ENCODE results near the gene AKNA. TPM values are rescaled to one million over a fixed set of nuclear protein-coding genes. Genes with fewer than 3 reads are reported as not detected.
A peak's percentile ranks its signal among the peaks of the same experiment; 100 is the strongest.

AKNA gene
- total RNA-seq, 1 donor from 2014 or later, result 16.0 TPM

GRCh38 chr9:114388357-114388682 lies 538 bp upstream of the AKNA start:
- H3K4me1 ChIP-seq (ENCODE audit: insufficient read depth, low read length), result peaks cover 40% of the 10 kb centered on the region
- H3K36me3 ChIP-seq (ENCODE audit: insufficient read depth, low read length), result no peaks in the 10 kb centered on the region
- H3K27ac ChIP-seq (ENCODE audit: low read depth, low read length), result no peak overlapping the region
- H3K4me2 ChIP-seq (ENCODE audit: low read length), result peak overlapping the region; percentile 98
- H3K9ac ChIP-seq (ENCODE audit: low read length), result peak overlapping the region; percentile 76
- peaks cover 18% of the 10 kb centered on the region for H3K79me2 ChIP-seq (ENCODE audit: insufficient read depth, low read length)
- H3K36me3 Mint-ChIP-seq (ENCODE audit: low read depth, unreplicated experiment), result no peaks in the 10 kb centered on the region
- H3K4me1 Mint-ChIP-seq (ENCODE audit: low read depth, unreplicated experiment), result peaks cover 34% of the 10 kb centered on the region
- H3K27ac Mint-ChIP-seq (ENCODE audit: unreplicated experiment), result no peak overlapping the region
- no peak for TF ChIP-seq EZH2 (IDR thresholded peaks at IDR 0.05; ENCODE audit: insufficient read depth, low read length)
- FAIRE-seq (no peak), DNase-seq (ENCODE audit: low read depth) (no peak)
- no peak overlapping the region for H3K4me3 ChIP-seq (ENCODE audit: insufficient read depth, low read depth, low read length)
- no peaks in the 10 kb centered on the region for H3K9me3 ChIP-seq (ENCODE audit: insufficient read depth, low read depth, low read length)
- peak overlapping the region; percentile 86 for H2AFZ ChIP-seq (ENCODE audit: low read depth, low read length)
- H3K9me3 Mint-ChIP-seq (ENCODE audit: unreplicated experiment), result no peaks in the 10 kb centered on the region
- H3K27me3 Mint-ChIP-seq (ENCODE audit: low read depth, unreplicated experiment), result no peaks in the 10 kb centered on the region
- H3K27me3 ChIP-seq (ENCODE audit: insufficient read depth, low read length), result no peaks in the 10 kb centered on the region
- H3K4me3 Mint-ChIP-seq (ENCODE audit: unreplicated experiment), result peak overlapping the region; percentile 84
- H4K20me1 ChIP-seq (ENCODE audit: insufficient read depth, low read length), result no peaks in the 10 kb centered on the region

GRCh38 chr9:114386886-114387679 lies 699 bp downstream of the AKNA start:
- H3K27ac Mint-ChIP-seq (ENCODE audit: unreplicated experiment), result peak overlapping the region; percentile 22
- H3K27me3 Mint-ChIP-seq (ENCODE audit: low read depth, unreplicated experiment), result no peaks in the 10 kb centered on the region
- no peak for FAIRE-seq
- H3K36me3 Mint-ChIP-seq (ENCODE audit: low read depth, unreplicated experiment), result no peaks in the 10 kb centered on the region
- TF ChIP-seq CTCF (IDR thresholded peaks at IDR 0.05; ENCODE audit: insufficient read depth, low read depth, low read length) (no peak), EZH2 (IDR thresholded peaks at IDR 0.05; ENCODE audit: insufficient read depth, low read length) (no peak)
- H3K9ac ChIP-seq (ENCODE audit: low read length), result peak overlapping the region; percentile 76
- no peak for DNase-seq (ENCODE audit: low read depth)
- H3K4me2 ChIP-seq (ENCODE audit: low read length), result peak overlapping the region; percentile 98
- no peaks in the 10 kb centered on the region for H3K27me3 ChIP-seq (ENCODE audit: insufficient read depth, low read length)
- H3K9me3 Mint-ChIP-seq (ENCODE audit: unreplicated experiment), result no peaks in the 10 kb centered on the region
- no peaks in the 10 kb centered on the region for H4K20me1 ChIP-seq (ENCODE audit: insufficient read depth, low read length)
- no peaks in the 10 kb centered on the region for H3K9me3 ChIP-seq (ENCODE audit: insufficient read depth, low read depth, low read length)
- peak overlapping the region; percentile 61 for H3K4me3 ChIP-seq (ENCODE audit: insufficient read depth, low read depth, low read length)
- peak overlapping the region; percentile 60 for H3K27ac ChIP-seq (ENCODE audit: low read depth, low read length)
- peaks cover 42% of the 10 kb centered on the region for H3K4me1 ChIP-seq (ENCODE audit: insufficient read depth, low read length)
- H3K79me2 ChIP-seq (ENCODE audit: insufficient read depth, low read length), result peaks cover 20% of the 10 kb centered on the region
- H3K4me3 Mint-ChIP-seq (ENCODE audit: unreplicated experiment), result peak overlapping the region; percentile 84
- peak overlapping the region; percentile 86 for H2AFZ ChIP-seq (ENCODE audit: low read depth, low read length)
- peaks cover 43% of the 10 kb centered on the region for H3K4me1 Mint-ChIP-seq (ENCODE audit: low read depth, unreplicated experiment)
- no peaks in the 10 kb centered on the region for H3K36me3 ChIP-seq (ENCODE audit: insufficient read depth, low read length)

GRCh38 chr9:114386361-114386885 lies 1.4 kb downstream of the AKNA start:
- Histone ChIP-seq H3K9ac (ENCODE audit: low read length) (peak overlapping the region; percentile 76), H3K27me3 (ENCODE audit: insufficient read depth, low read length) (no peaks in the 10 kb centered on the region), H3K27ac (ENCODE audit: low read depth, low read length) (no peak overlapping the region), H3K79me2 (ENCODE audit: insufficient read depth, low read length) (peaks cover 23% of the 10 kb centered on the region), H3K9me3 (ENCODE audit: insufficient read depth, low read depth, low read length) (no peaks in the 10 kb centered on the region), H4K20me1 (ENCODE audit: insufficient read depth, low read length) (no peaks in the 10 kb centered on the region), H2AFZ (ENCODE audit: low read depth, low read length) (no peak overlapping the region), H3K36me3 (ENCODE audit: insufficient read depth, low read length) (no peaks in the 10 kb centered on the region), H3K4me2 (ENCODE audit: low read length) (peak overlapping the region; percentile 98), H3K4me3 (ENCODE audit: insufficient read depth, low read depth, low read length) (peak overlapping the region; percentile 61), H3K4me1 (ENCODE audit: insufficient read depth, low read length) (peaks cover 42% of the 10 kb centered on the region)
- no peaks in the 10 kb centered on the region for H3K9me3 Mint-ChIP-seq (ENCODE audit: unreplicated experiment)
- no peaks in the 10 kb centered on the region for H3K27me3 Mint-ChIP-seq (ENCODE audit: low read depth, unreplicated experiment)
- no peak for TF ChIP-seq CTCF (IDR thresholded peaks at IDR 0.05; ENCODE audit: insufficient read depth, low read depth, low read length)
- no peak for TF ChIP-seq EZH2 (IDR thresholded peaks at IDR 0.05; ENCODE audit: insufficient read depth, low read length)
- H3K4me3 Mint-ChIP-seq (ENCODE audit: unreplicated experiment), result peak overlapping the region; percentile 84
- DNase-seq (ENCODE audit: low read depth) (no peak), FAIRE-seq (no peak)
- no peaks in the 10 kb centered on the region for H3K36me3 Mint-ChIP-seq (ENCODE audit: low read depth, unreplicated experiment)
- H3K4me1 Mint-ChIP-seq (ENCODE audit: low read depth, unreplicated experiment), result peaks cover 44% of the 10 kb centered on the region
- H3K27ac Mint-ChIP-seq (ENCODE audit: unreplicated experiment), result peak overlapping the region; percentile 82
